Vagina (tissue), 2 donors: ENCODE measurements around the gene SLK. TPM values are rescaled to one million over a fixed set of nuclear protein-coding genes. Genes with fewer than 3 reads are reported as not detected.

Experiments
- DNase-seq, 2 donors: peaks; one replicate each; pipeline ENCODE4 v3.0.0-alpha.2; 2017; ENCODE audit errors: extremely low spot score in 2 of 2
- H3K27ac ChIP-seq: fragments of 200-600 bp; sonication (generic); one replicate; pipeline ENCODE4 v1.5.1; 2019
- H3K27me3 ChIP-seq: fragments of 200-600 bp; sonication (generic); one replicate; pipeline ENCODE4 v1.5.1; 2019
- H3K36me3 ChIP-seq, 2 donors: fragments of 200-600 bp; sonication (generic); one replicate each; pipeline ENCODE4 v1.5.1; 2017 to 2019
- H3K4me1 ChIP-seq: fragments of 200-600 bp; sonication (generic); one replicate; pipeline ENCODE4 v1.5.1; 2019
- H3K4me3 ChIP-seq, 2 donors: fragments of 200-600 bp; sonication (generic); 1 replicate in 1 of 2; 2 replicates in 1 of 2; pipeline ENCODE4 v1.5.1; 2016 to 2019
- H3K9me3 ChIP-seq: fragments of 200-600 bp; sonication (generic); one replicate; pipeline ENCODE4 v1.5.1; 2019
- CTCF ChIP-seq, 3 experiments: fragments of 450-650 bp in 2 of 3; fragments of 200-600 bp in 1 of 3; sonication (generic) in 1 of 3; IDR thresholded peaks; one replicate each; pipeline ENCODE4 v1.5.1; 2017 to 2019; ENCODE audit warnings: antibody characterized with exemption in 3 of 3, mild to moderate bottlenecking in 2 of 3, moderate library complexity in 2 of 3
- POLR2A ChIP-seq, 2 donors: fragments of 450-650 bp; IDR thresholded peaks; one replicate each; pipeline ENCODE4 v1.6.1; 2017; ENCODE audit warnings: antibody characterized with exemption in 2 of 2, mild to moderate bottlenecking in 2 of 2, moderate library complexity in 2 of 2
- POLR2AphosphoS5 ChIP-seq, 2 donors: sonication (generic); formaldehyde crosslinking; IDR thresholded peaks; one replicate each; pipeline ENCODE4 v1.9.0; 2017; ENCODE audit warnings: antibody characterized with exemption in 2 of 2, mild to moderate bottlenecking in 2 of 2, low read depth in 1 of 2; ENCODE audit not compliant: insufficient read depth in 1 of 2
- intact Hi-C: fragments of 100-400 bp; cut with DNase I; formaldehyde crosslinking; loops from one replicate; pipeline ENCODE4 v1.15.1; 2023
- total RNA-seq: library from RNA; depleted of rRNA; stranded (reverse); fragments of >200 nt; gene quantifications from one replicate; pipeline ENCODE4 v1.2.3, GENCODE V29; 2016

The SLK gene
- total RNA-seq, 1 donor from 2014 or later, result 50.1 TPM

GRCh38 chr10:103991393-103992128, 24.6 kb downstream of the SLK start:
- H3K36me3 ChIP-seq, result peaks cover 0 to 22% of the 10 kb centered on the region in 2 donors
- no peak overlapping the region for H3K27ac ChIP-seq
- intact Hi-C loops, result loop anchor here (10.0 kb wide), 1 partner anchor 267 kb away; no protein-coding TSS in a partner anchor
- no peak overlapping the region for H3K4me3 ChIP-seq
- TF ChIP-seq POLR2A (IDR thresholded peaks at IDR 0.05) (no peak), CTCF (IDR thresholded peaks at IDR 0.05) (no peak), POLR2AphosphoS5 (IDR thresholded peaks at IDR 0.05; ENCODE audit: insufficient read depth in 1 of 2, low read depth in 1 of 2) (no peak)
- H3K4me1 ChIP-seq, result peaks cover 37% of the 10 kb centered on the region
- DNase-seq, result no peak
- no peaks in the 10 kb centered on the region for H3K27me3 ChIP-seq
- H3K9me3 ChIP-seq, result no peaks in the 10 kb centered on the region

DNA sequence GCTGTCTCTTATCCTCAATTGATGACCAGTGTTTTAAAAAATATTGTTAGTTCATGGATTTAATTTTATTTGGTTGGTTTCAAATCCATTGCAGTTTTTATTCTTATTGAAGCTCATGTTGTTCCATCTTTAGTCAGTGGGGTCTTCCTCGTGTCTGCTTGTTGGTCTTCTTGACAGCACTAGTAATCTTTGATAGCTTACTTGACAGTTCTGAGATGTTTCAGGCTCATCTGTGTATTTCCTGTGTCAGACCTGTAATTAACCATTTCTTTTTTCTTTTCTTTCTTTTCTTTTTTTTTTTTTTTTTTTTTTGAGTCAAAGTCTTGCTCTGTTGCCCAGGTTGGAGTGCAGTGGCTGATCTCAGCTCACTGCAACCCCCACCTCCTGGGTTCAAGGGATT, 28.2 kb downstream of the SLK start:
- TF ChIP-seq POLR2A (IDR thresholded peaks at IDR 0.05), result no peak
- TF ChIP-seq CTCF (IDR thresholded peaks at IDR 0.05), result no peak
- TF ChIP-seq POLR2AphosphoS5 (IDR thresholded peaks at IDR 0.05; ENCODE audit: insufficient read depth in 1 of 2, low read depth in 1 of 2), result no peak
- H3K4me3 ChIP-seq, result no peak overlapping the region
- DNase-seq, result no peak
- H3K27ac ChIP-seq, result no peak overlapping the region
- intact Hi-C loops, result loop anchor here (10.0 kb wide), 1 partner anchor 270 kb away; no protein-coding TSS in a partner anchor
- H3K9me3 ChIP-seq, result no peaks in the 10 kb centered on the region
- H3K36me3 ChIP-seq, result peaks cover 0 to 35% of the 10 kb centered on the region in 2 donors
- peaks cover 6% of the 10 kb centered on the region for H3K4me1 ChIP-seq
- no peaks in the 10 kb centered on the region for H3K27me3 ChIP-seq

DNA sequence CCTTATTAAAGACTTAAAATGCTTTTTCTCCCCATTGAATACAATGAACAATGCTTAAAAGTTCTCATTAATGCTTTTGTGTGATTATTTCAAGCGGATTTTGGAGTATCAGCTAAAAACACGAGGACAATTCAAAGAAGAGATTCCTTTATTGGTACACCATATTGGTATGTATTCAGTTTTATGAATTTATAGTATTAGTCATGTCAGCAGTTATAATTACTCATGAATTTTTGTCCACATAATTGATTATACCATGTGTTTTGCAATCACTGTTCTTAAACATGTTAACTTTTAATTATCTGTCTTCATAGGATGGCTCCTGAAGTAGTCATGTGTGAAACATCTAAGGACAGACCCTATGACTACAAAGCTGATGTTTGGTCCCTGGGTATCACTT, 31.9 kb downstream of the SLK start:
- intact Hi-C loops, result loop anchor here (10.0 kb wide), 1 partner anchor 274 kb away; no protein-coding TSS in a partner anchor
- Histone ChIP-seq H3K9me3 (no peaks in the 10 kb centered on the region), H3K27me3 (no peaks in the 10 kb centered on the region), H3K36me3 (peaks cover 0 to 51% of the 10 kb centered on the region in 2 donors), H3K27ac (no peak overlapping the region), H3K4me1 (no peaks in the 10 kb centered on the region), H3K4me3 (no peak overlapping the region)
- no peak for TF ChIP-seq POLR2A (IDR thresholded peaks at IDR 0.05)
- DNase-seq, result no peak

- TF ChIP-seq POLR2AphosphoS5 (IDR thresholded peaks at IDR 0.05; ENCODE audit: insufficient read depth in 1 of 2, low read depth in 1 of 2) (no peak), POLR2A (IDR thresholded peaks at IDR 0.05) (no peak), CTCF (IDR thresholded peaks at IDR 0.05) (no peak)
- no peak overlapping the region for H3K27ac ChIP-seq
- intact Hi-C loops, result no loop called here
- peaks cover 0 to 74% of the 10 kb centered on the region in 2 donors for H3K36me3 ChIP-seq
- no peaks in the 10 kb centered on the region for H3K27me3 ChIP-seq
- H3K9me3 ChIP-seq, result no peaks in the 10 kb centered on the region
- no peaks in the 10 kb centered on the region for H3K4me1 ChIP-seq
- DNase-seq, result no peak
- H3K4me3 ChIP-seq, result no peak overlapping the region
Observed at GRCh38 chr10:104002911-104003310, 36.0 kb downstream of the SLK start.

GRCh38 chr10:104005172-104005863, 38.4 kb downstream of the SLK start:
- peaks cover 0 to 84% of the 10 kb centered on the region in 2 donors for H3K36me3 ChIP-seq
- H3K27me3 ChIP-seq, result no peaks in the 10 kb centered on the region
- H3K27ac ChIP-seq, result no peak overlapping the region
- H3K9me3 ChIP-seq, result no peaks in the 10 kb centered on the region
- DNase-seq, result no peak
- TF ChIP-seq POLR2AphosphoS5 (IDR thresholded peaks at IDR 0.05; ENCODE audit: insufficient read depth in 1 of 2, low read depth in 1 of 2) (no peak), CTCF (IDR thresholded peaks at IDR 0.05) (no peak), POLR2A (IDR thresholded peaks at IDR 0.05) (no peak)
- no peak overlapping the region for H3K4me3 ChIP-seq
- no peaks in the 10 kb centered on the region for H3K4me1 ChIP-seq
- intact Hi-C loops, result no loop called here
